DMS114 treated with DMSO at 0.1 percent for 48 hours (cell line): ENCODE results near the gene RASGRF2.

Source experiments
- DNase-seq: peaks from one replicate; lab custom pipeline; 2025; ENCODE audit not compliant: unreplicated experiment; lab: John Stamatoyannopoulos, UW

RASGRF2 gene

GRCh38 chr5:80941496-80941895 is 18.7 kb upstream of the RASGRF2 start:
- no peak for DNase-seq

- no peak for DNase-seq
Measured at GRCh38 chr5:80951366-80951765, 8.8 kb upstream of the RASGRF2 start.

DNA sequence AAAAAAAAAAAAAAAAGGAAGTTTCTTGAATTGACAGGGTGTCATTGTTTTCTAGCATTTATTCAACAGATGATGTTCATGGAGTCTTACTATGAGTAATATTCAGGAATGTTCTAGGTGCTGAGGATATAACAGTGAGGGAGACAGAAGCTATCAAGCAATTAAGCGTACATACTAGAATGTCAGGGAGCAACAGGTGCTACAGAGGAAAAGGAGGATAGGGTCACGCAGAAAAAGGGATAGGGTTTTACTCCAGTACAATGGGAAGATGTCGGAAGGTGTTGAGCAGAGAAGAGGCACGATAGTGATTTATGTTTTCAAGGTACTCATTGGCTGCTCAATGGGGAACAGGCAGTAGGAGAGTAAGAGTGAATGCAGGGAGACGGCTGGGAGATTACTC is 6.6 kb upstream of the RASGRF2 start:
- DNase-seq, result no peak

DNA sequence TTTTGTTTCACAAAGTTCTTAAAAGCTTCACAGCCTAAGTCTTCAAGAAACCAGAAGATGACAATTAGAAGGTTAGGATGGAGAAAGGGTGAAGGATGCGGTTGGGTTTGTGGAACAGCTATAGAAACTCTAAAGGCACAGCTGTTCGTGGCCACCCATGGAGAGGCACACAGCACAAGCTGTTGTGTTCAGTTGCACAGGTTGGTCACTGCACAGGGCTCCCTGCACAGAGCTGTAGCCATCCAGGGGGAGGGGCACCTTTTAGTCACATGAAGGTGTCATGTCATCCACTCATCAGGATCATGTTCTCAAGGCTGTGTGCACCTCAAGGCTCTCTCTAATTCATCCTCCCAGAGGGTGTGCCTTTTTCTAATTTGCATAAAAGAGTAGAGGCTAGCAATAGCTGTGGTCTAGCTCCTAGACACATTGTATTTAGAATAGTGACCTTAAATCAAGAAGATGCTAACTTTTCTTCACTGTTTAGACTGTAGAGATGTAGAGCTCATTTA is 5.0 kb upstream of the RASGRF2 start:
- DNase-seq, result no peak

- DNase-seq, result no peak
Measured at GRCh38 chr5:80956272-80956671, 3.9 kb upstream of the RASGRF2 start.

- DNase-seq, result no peak
Measured at GRCh38 chr5:80957031-80957761, 3.0 kb upstream of the RASGRF2 start.

DNA sequence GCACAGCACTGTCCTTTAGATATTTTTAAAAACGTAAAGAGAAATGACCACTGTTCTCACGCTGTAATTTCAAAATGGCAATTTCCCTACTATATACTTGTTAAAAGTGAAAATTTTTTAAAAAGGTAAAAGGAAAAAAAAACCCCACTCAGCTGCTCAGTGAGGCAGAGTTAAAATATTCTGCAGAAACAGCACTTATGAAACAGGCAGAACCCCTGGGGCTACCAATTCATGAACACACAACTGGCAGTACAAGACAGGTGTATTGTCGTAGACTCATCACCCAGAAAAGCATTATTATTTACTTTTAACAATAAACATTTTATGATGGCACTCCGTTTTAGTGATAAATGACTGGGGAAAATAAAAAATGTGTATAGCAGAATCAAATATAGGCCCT is 1.5 kb upstream of the RASGRF2 start:
- no peak for DNase-seq

GRCh38 chr5:80959138-80959537 is 1.0 kb upstream of the RASGRF2 start:
- no peak for DNase-seq

DNA sequence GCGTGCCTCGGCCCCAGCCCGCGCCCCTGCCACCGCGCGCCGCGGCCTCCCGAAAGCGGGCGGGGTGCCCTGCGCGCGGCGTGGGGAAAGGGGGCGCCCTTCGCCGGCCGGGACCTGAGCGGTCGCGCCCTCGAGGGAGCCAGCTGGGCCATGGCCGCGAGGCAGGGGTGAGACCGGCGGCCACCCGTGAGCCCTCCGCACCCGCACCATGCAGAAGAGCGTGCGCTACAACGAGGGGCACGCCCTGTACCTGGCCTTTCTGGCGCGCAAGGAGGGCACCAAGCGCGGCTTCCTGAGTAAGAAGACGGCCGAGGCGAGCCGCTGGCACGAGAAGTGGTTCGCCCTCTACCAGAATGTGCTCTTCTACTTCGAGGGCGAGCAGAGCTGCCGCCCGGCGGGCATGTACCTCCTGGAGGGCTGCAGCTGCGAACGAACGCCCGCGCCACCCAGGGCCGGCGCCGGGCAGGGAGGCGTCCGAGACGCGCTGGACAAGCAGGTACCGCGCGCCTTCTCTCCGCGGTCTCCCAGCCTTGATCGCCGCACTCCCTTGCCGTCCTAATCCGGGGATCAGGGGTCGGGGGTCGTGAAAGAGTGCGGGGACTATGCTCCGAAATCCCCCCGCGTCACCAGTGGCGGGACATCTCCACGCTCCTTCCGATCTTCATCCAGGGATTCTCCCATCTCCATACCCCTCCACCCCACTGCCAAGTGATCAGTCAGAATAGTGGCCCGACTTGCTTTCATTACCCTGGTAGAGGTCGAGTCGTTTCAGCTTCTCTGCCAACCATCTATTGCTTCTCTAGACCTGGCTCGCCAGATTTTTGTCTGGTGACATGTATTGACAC is 590 bp downstream of the RASGRF2 start:
- no peak for DNase-seq

DNA sequence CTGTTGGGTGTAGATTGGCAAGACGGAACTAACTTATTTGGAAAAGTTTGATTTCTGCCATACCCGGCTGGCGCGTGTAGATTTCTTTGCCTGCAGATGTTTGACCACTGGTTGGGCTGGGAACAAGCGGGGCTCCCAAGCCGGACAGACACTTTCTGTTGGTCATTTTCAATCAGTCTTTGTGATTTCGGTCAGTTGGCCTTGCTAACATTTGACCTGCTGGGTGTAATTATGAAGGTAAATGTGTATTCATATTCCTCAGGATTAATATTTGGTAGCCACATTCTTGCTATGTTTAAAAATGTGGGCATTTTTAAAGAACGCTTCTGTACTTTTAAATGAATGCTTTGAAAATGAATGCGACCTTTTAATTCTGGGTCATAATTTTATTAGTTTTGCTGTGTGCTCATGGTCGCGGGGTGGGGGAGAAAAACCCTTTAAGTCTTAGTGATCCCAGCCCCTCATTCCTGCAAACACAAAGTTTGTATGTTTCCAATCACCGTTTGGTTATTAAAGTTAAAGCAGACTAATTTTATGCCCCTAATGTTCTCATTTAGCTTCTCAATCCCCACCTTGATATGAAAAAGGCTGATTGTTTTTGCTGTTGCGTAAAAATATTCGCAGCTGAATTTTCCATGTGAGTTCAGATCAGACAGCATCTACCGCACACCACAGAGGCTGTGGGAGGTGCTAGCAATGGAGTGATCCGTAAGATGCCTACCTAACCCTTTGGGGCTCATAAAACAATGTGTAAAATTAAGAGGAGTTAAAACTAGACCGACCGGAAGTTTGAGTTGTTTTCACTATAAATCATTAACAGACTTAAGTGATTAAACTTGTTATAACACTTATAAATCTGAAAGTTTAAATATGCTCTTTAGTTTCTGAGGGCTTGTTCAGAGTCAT is 1.5 kb downstream of the RASGRF2 start:
- DNase-seq, result no peak

- DNase-seq, result no peak
Measured at GRCh38 chr5:80962630-80963520, 2.7 kb downstream of the RASGRF2 start.

- no peak for DNase-seq
Measured at GRCh38 chr5:80963521-80963895, 3.3 kb downstream of the RASGRF2 start.

GRCh38 chr5:80963966-80964481 is 3.9 kb downstream of the RASGRF2 start:
- no peak for DNase-seq

DNA sequence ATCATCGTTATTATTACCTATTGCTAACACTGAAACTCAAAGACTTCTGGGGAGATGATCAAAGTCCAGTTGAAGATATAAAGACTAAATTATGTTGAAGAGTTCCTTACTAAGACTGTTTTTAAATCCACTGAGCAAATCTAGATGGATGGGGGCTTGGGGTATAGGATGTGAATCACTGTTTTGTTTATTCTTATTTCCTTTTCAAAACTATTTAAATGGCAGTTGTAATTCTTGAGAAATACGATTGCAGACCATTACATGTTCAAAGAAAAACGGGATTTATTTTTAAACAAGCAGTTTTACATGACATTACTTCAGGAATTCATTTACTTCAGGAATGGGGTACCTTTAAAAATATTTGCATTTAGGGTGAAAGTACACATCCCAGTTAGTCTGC is 4.3 kb downstream of the RASGRF2 start:
- no peak for DNase-seq

DNA sequence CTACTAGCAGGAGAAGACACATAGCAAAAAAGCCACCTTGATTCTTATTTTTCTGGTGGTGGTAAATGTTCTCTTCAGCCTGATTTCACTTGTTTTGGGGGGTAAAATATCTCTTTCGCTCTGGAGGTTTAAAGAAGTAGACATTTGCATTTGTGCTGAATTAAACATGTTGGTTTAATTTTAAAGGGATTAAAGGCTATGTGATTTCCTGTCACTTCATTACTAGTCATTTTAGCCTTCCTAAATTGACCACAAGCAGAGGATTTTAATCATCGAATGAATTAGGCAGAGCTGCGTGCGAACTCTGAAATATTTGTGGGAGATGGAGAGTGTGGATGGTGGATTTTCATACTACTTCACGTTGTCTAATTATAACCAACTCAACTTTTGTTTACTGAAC is 4.8 kb downstream of the RASGRF2 start:
- DNase-seq, result no peak

GRCh38 chr5:80967500-80968181 is 7.5 kb downstream of the RASGRF2 start:
- DNase-seq, result no peak

DNA sequence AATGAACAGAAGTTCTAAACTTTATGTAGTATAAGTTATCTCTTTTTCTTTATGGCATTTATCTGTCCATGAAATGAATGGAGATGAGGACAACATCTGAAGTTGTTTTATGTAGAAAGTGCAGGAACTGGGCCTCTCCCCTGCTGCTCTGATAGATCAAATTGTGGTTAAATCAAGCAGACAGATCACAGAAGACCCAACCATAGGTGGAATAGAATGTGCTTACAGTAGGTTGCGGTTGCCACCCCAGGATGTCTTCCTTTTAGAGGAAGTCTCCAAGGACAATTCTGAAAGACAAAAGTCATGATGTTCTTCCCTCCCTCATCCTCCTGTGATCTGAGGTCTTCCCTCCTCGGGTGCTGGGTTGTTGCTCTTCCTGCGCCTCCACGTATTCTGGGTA is 12.9 kb downstream of the RASGRF2 start:
- DNase-seq, result no peak

DNA sequence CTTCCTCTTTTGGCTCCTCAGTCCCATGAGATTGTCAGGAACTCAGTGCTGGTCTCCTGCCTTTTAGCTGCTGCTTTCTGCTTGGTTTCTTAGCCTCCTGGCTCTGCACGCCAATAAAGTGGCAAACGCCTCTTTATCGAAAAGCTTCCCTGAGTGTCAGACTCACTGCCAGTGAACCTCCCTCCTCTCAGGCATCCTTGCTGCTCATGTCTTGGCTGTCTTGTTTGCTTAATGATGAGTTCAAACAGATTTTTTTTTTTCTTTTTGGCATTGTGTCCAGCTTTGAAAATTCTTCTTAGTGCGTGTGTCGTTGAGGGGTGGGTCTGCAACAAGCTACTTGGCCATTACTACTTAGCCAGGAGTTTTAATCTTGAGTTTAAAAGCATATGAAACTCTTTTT is 14.9 kb downstream of the RASGRF2 start:
- DNase-seq, result no peak

- no peak for DNase-seq
Measured at GRCh38 chr5:80976985-80977384, 16.8 kb downstream of the RASGRF2 start.
